ENCODE measurements around the gene ASAP2.
A peak's percentile ranks its signal among the peaks of the same experiment; 100 is the strongest.

Gene ASAP2

GRCh38 chr2:9418746-9419145, 212.1 kb downstream of the ASAP2 start:
- peak overlapping the region; percentile 6 for H3K27ac Mint-ChIP-seq
- no peaks in the 10 kb centered on the region for H3K27me3 Mint-ChIP-seq
- H3K4me3 Mint-ChIP-seq, result no peak overlapping the region
- no peaks in the 10 kb centered on the region for H3K9me3 Mint-ChIP-seq (ENCODE audit: low read depth)
- peaks cover 63% of the 10 kb centered on the region for H3K4me1 Mint-ChIP-seq (ENCODE audit: low read depth)
- peaks cover 17% of the 10 kb centered on the region for H3K36me3 Mint-ChIP-seq

DNA sequence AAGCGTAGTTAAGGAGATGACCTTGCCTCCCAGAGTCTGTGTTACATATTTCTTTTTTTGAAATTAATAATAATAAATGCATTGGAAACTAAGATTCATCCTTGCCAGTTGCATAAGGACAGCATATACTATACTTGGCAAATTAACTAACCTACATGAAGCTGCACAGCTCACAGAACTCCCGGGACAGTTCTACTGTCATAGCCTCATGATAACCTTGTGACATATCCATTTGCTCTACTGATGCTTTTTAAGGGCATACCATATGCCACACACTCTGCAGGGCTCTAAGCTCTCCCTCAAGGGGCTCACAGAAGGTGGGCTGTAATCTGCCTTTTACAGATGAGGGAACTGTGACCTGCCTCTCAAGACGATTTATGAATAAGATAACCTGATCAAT, 212.9 kb downstream of the ASAP2 start:
- H3K4me1 Mint-ChIP-seq (ENCODE audit: low read depth), result peaks cover 55% of the 10 kb centered on the region
- H3K4me3 Mint-ChIP-seq, result no peak overlapping the region
- H3K27me3 Mint-ChIP-seq, result no peaks in the 10 kb centered on the region
- H3K36me3 Mint-ChIP-seq, result peaks cover 15% of the 10 kb centered on the region
- no peaks in the 10 kb centered on the region for H3K9me3 Mint-ChIP-seq (ENCODE audit: low read depth)
- H3K27ac Mint-ChIP-seq, result no peak overlapping the region

DNA sequence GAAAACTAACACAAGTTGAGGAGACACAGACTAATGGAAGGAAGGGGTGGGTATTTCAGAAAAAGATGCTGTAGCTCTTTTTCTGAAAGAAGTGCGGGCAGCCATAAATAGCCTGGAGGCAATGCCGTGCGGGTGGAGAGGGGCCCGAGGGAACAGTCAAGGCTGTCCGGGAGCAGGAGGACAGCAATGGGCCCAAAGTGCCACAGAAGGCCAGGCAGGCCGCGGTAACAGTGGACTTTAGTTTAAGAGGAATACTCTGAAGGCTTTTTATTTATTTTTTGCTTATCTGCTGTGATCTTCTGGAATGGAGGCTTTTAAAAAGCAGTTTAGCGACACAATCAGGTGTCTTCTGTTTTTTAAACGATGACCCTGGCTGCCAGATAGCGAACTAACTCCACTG, 213.9 kb downstream of the ASAP2 start:
- peaks cover 54% of the 10 kb centered on the region for H3K4me1 Mint-ChIP-seq (ENCODE audit: low read depth)
- peaks cover 15% of the 10 kb centered on the region for H3K36me3 Mint-ChIP-seq
- H3K4me3 Mint-ChIP-seq, result peak overlapping the region; percentile 54
- no peaks in the 10 kb centered on the region for H3K27me3 Mint-ChIP-seq
- H3K27ac Mint-ChIP-seq, result no peak overlapping the region
- no peaks in the 10 kb centered on the region for H3K9me3 Mint-ChIP-seq (ENCODE audit: low read depth)

- Mint-ChIP-seq H3K36me3 (peaks cover 12% of the 10 kb centered on the region), H3K27me3 (no peaks in the 10 kb centered on the region), H3K27ac (peak overlapping the region; percentile 91), H3K4me3 (peak overlapping the region; percentile 88), H3K9me3 (ENCODE audit: low read depth) (no peaks in the 10 kb centered on the region), H3K4me1 (ENCODE audit: low read depth) (peaks cover 43% of the 10 kb centered on the region)
Measured at GRCh38 chr2:9422321-9423099, 215.9 kb downstream of the ASAP2 start.

DNA sequence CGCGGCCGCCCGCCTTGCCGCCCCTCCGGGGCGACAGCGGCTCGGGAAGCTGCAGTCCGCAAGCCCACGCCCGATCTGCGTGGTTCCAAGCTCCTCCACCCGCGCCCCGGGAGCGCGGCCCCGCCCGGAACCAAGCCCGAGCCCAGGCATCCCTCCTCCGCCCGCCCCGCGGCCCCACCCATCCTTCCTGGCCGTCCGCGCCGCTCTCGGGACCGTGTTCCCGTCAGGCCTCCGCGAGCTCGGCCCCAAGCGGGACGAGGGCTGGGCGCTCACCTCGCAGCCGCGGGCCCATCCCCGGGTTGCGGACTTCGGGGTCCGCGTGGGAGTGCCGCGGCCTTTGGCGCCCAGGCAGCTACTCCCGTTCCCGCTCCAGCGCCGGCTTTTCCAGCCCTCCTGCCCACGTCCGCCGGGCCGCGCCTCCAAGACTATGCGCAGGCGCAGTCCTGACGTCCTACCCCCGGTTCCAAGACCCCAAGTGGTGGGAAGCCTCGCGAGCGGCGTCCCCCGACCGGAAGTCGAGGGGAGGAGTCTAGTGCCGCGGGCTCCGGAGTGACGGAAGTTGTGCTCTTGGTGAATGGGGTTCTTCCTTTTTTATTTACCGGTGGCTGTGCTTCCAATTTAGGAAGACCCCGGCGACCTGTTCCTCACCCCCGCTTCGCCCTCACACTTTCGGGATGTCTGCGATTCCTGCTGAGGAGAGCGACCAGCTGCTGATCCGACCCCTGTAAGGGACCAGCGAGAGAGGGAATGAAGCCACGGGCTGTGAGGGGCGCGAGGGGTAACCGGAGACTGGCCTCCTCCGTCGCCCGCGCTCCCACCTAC, 216.7 kb downstream of the ASAP2 start, which contains the start of the genes CPSF3 and ITGB1BP1:
CPSF3 (plus strand) TSS at position 555 of the 822 bp plus-strand sequence; CDS start at position 675, 120 bp downstream.
ITGB1BP1 (minus strand) TSS at position 429 of the 822 bp plus-strand sequence. CDS start 4,831 bp downstream, outside the sequence.
- H3K4me3 Mint-ChIP-seq, result peak within 1 kb of the TSS; percentile 88
- H3K9me3 Mint-ChIP-seq (ENCODE audit: low read depth), result no peaks in the 10 kb centered on the region
- H3K4me1 Mint-ChIP-seq (ENCODE audit: low read depth), result peaks cover 37% of the 10 kb centered on the region
- H3K27ac Mint-ChIP-seq, result peak within 1 kb of the TSS; percentile 91
- H3K27me3 Mint-ChIP-seq, result no peaks in the 10 kb centered on the region
- peaks cover 7% of the 10 kb centered on the region for H3K36me3 Mint-ChIP-seq

- Mint-ChIP-seq H3K27me3 (no peaks in the 10 kb centered on the region), H3K36me3 (peaks cover 5% of the 10 kb centered on the region)
Measured at GRCh38 chr2:9423922-9424272, 217.3 kb downstream of the ASAP2 start.

GRCh38 chr2:9424447-9425164, 218.0 kb downstream of the ASAP2 start:
- Mint-ChIP-seq H3K4me3 (no peak overlapping the region), H3K4me1 (ENCODE audit: low read depth) (peaks cover 28% of the 10 kb centered on the region), H3K9me3 (ENCODE audit: low read depth) (no peaks in the 10 kb centered on the region), H3K27ac (no peak overlapping the region), H3K36me3 (peaks cover 5% of the 10 kb centered on the region), H3K27me3 (no peaks in the 10 kb centered on the region)

More at GRCh38 chr2:9423922-9424272, 217.3 kb downstream of the ASAP2 start:
- H3K9me3 Mint-ChIP-seq (ENCODE audit: low read depth), result no peaks in the 10 kb centered on the region
- H3K27ac Mint-ChIP-seq, result no peak overlapping the region
- peaks cover 35% of the 10 kb centered on the region for H3K4me1 Mint-ChIP-seq (ENCODE audit: low read depth)
- H3K4me3 Mint-ChIP-seq, result no peak overlapping the region

- peaks cover 17% of the 10 kb centered on the region for H3K4me1 Mint-ChIP-seq (ENCODE audit: low read depth)
- H3K4me3 Mint-ChIP-seq, result no peak overlapping the region
- no peaks in the 10 kb centered on the region for H3K27me3 Mint-ChIP-seq
- H3K36me3 Mint-ChIP-seq, result peaks cover 12% of the 10 kb centered on the region
- peak overlapping the region; percentile 43 for H3K27ac Mint-ChIP-seq
- H3K9me3 Mint-ChIP-seq (ENCODE audit: low read depth), result no peaks in the 10 kb centered on the region
Measured at GRCh38 chr2:9428965-9429577, 222.5 kb downstream of the ASAP2 start.

- no peaks in the 10 kb centered on the region for H3K27me3 Mint-ChIP-seq
- H3K4me1 Mint-ChIP-seq (ENCODE audit: low read depth), result peaks cover 17% of the 10 kb centered on the region
- H3K4me3 Mint-ChIP-seq, result peak overlapping the region; percentile 0
- peaks cover 12% of the 10 kb centered on the region for H3K36me3 Mint-ChIP-seq
- peak overlapping the region; percentile 80 for H3K27ac Mint-ChIP-seq
- H3K9me3 Mint-ChIP-seq (ENCODE audit: low read depth), result no peaks in the 10 kb centered on the region
Measured at GRCh38 chr2:9430316-9431293, 224.0 kb downstream of the ASAP2 start.

DNA sequence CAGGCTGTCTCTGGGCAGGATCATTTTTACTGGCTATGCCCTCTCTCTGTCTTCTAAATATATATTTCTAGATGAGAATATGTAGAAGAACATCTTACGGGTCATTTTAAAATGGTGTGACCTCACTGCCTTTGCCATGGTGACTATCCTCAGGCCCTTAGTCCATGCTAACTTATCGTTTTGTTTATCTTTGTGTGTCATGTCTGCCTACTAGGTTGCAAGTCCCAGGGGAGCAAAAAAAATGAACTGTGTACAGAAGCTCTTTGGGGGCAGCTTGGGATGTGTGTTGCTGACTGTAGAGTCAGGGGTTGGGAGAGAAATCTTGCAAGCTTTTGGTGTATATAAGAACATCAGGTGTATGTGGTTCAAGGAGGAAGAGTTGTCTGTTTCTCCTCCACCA, 227.9 kb downstream of the ASAP2 start:
- H3K36me3 Mint-ChIP-seq, result peaks cover 24% of the 10 kb centered on the region
- no peak overlapping the region for H3K27ac Mint-ChIP-seq
- H3K4me1 Mint-ChIP-seq (ENCODE audit: low read depth), result peaks cover 14% of the 10 kb centered on the region

DNA sequence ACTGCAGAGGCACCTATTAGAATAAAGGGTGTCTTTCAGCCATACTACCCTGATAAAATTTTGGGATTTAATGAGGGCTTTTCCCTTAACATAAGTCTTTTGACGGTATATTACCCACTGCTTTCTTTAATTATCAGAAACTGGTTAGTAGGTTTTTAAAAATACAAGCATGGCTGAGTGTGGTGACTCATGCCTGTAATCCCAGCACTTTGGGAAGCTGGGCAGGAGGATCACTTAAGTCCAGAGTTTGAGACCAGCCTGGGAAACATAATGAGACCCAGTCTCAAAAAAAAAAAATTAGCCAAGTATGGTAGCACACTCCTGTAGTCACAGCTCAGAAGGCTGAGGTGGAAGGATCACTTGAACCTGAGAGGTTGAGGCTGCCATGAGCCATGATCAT, 232.9 kb downstream of the ASAP2 start:
- Mint-ChIP-seq H3K4me1 (ENCODE audit: low read depth) (no peaks in the 10 kb centered on the region), H3K27me3 (no peaks in the 10 kb centered on the region), H3K9me3 (ENCODE audit: low read depth) (no peaks in the 10 kb centered on the region), H3K4me3 (no peak overlapping the region), H3K36me3 (peaks cover 26% of the 10 kb centered on the region), H3K27ac (no peak overlapping the region)

More for the DNA sequence above, 227.9 kb downstream of the ASAP2 start:
- Mint-ChIP-seq H3K9me3 (ENCODE audit: low read depth) (no peaks in the 10 kb centered on the region), H3K4me3 (no peak overlapping the region), H3K27me3 (no peaks in the 10 kb centered on the region)

- Mint-ChIP-seq H3K27ac (no peak overlapping the region), H3K36me3 (peaks cover 29% of the 10 kb centered on the region), H3K4me1 (ENCODE audit: low read depth) (peaks cover 2% of the 10 kb centered on the region), H3K4me3 (no peak overlapping the region), H3K9me3 (ENCODE audit: low read depth) (no peaks in the 10 kb centered on the region), H3K27me3 (no peaks in the 10 kb centered on the region)
Measured at GRCh38 chr2:9440058-9440727, 233.6 kb downstream of the ASAP2 start.

GRCh38 chr2:9441556-9441955, 234.9 kb downstream of the ASAP2 start:
- peaks cover 30% of the 10 kb centered on the region for H3K36me3 Mint-ChIP-seq
- no peaks in the 10 kb centered on the region for H3K9me3 Mint-ChIP-seq (ENCODE audit: low read depth)
- no peaks in the 10 kb centered on the region for H3K27me3 Mint-ChIP-seq
- no peak overlapping the region for H3K27ac Mint-ChIP-seq
- peaks cover 6% of the 10 kb centered on the region for H3K4me1 Mint-ChIP-seq (ENCODE audit: low read depth)
- H3K4me3 Mint-ChIP-seq, result no peak overlapping the region

Data from activated naive CD8-positive, alpha-beta T cell (primary cell).